NT2/D1 (cell line): ENCODE data around the gene HAUS7.

Experiments used
- DNase-seq: peaks from one replicate; pipeline ENCODE4 v3.0.0-alpha.2; 2011; ENCODE audit warnings: low read depth, low spot score
- H3K27me3 ChIP-seq: 2 replicates; pipeline ENCODE4 v1.6.0; 2011; ENCODE audit warnings: mild to moderate bottlenecking; ENCODE audit not compliant: insufficient read length, insufficient read depth
- H3K36me3 ChIP-seq: 2 replicates; pipeline ENCODE4 v1.6.1; 2011; ENCODE audit warnings: mild to moderate bottlenecking, low read length, mixed read lengths; ENCODE audit not compliant: insufficient read depth, insufficient read length
- H3K4me1 ChIP-seq: 2 replicates; pipeline ENCODE4 v1.5.1; 2011; ENCODE audit not compliant: insufficient read depth, insufficient read length
- H3K4me3 ChIP-seq: 2 replicates; pipeline ENCODE4 v1.5.1; 2011; ENCODE audit warnings: low read depth; ENCODE audit not compliant: insufficient read length
- H3K9ac ChIP-seq: 2 replicates; pipeline ENCODE4 v1.6.0; 2011; ENCODE audit warnings: low read depth; ENCODE audit not compliant: insufficient read length
- H3K9me3 ChIP-seq: 2 replicates; pipeline ENCODE4 v1.5.1; 2011; ENCODE audit warnings: mild to moderate bottlenecking, low read length; ENCODE audit not compliant: insufficient read depth
- SUZ12 ChIP-seq: IDR thresholded peaks from 2 replicates; pipeline ENCODE4 v1.6.1; 2011; ENCODE audit not compliant: insufficient read length, insufficient read depth; ENCODE audit errors: extremely low read depth
- YY1 ChIP-seq: IDR thresholded peaks from 2 replicates; pipeline ENCODE4 v1.6.1; 2011; ENCODE audit not compliant: insufficient read length, insufficient read depth
- ZNF274 ChIP-seq: IDR thresholded peaks from 2 replicates; pipeline ENCODE4 v1.6.1; 2011; ENCODE audit warnings: mild to moderate bottlenecking, low read depth, low read length

The HAUS7 gene

GRCh38 chrX:153499341-153499740, 29.0 kb upstream of the HAUS7 start:
- Histone ChIP-seq H3K36me3 (no peaks in the 10 kb centered on the region), H3K4me3 (no peak overlapping the region), H3K27me3 (no peaks in the 10 kb centered on the region), H3K9me3 (no peaks in the 10 kb centered on the region), H3K9ac (no peak overlapping the region), H3K4me1 (no peaks in the 10 kb centered on the region)
- TF ChIP-seq ZNF274 (no peak), YY1 (no peak), SUZ12 (no peak)
- no peak for DNase-seq

GRCh38 chrX:153498453-153498852, 28.1 kb upstream of the HAUS7 start:
- no peaks in the 10 kb centered on the region for H3K4me1 ChIP-seq
- H3K9me3 ChIP-seq = no peaks in the 10 kb centered on the region
- no peak overlapping the region for H3K4me3 ChIP-seq

GRCh38 chrX:153496590-153496959, 26.2 kb upstream of the HAUS7 start:
- no peak for DNase-seq
- H3K9ac ChIP-seq = no peak overlapping the region
- H3K36me3 ChIP-seq = no peaks in the 10 kb centered on the region
- no peak overlapping the region for H3K4me3 ChIP-seq
- TF ChIP-seq ZNF274 (no peak), YY1 (no peak), SUZ12 (no peak)
- no peaks in the 10 kb centered on the region for H3K27me3 ChIP-seq
- H3K4me1 ChIP-seq = no peaks in the 10 kb centered on the region
- no peaks in the 10 kb centered on the region for H3K9me3 ChIP-seq

More at GRCh38 chrX:153498453-153498852, 28.1 kb upstream of the HAUS7 start:
- Histone ChIP-seq H3K9ac (no peak overlapping the region), H3K36me3 (no peaks in the 10 kb centered on the region), H3K27me3 (no peaks in the 10 kb centered on the region)
- TF ChIP-seq SUZ12 (no peak), YY1 (no peak), ZNF274 (no peak)
- DNase-seq = no peak

- Histone ChIP-seq H3K4me1 (no peaks in the 10 kb centered on the region), H3K36me3 (no peaks in the 10 kb centered on the region), H3K27me3 (no peaks in the 10 kb centered on the region), H3K9ac (no peak overlapping the region), H3K4me3 (no peak overlapping the region), H3K9me3 (no peaks in the 10 kb centered on the region)
- DNase-seq = no peak
- TF ChIP-seq ZNF274 (no peak), SUZ12 (no peak), YY1 (no peak)
Observed at GRCh38 chrX:153495903-153496589, 25.7 kb upstream of the HAUS7 start.

- peak overlapping the region; percentile 32 for H3K9ac ChIP-seq
- no peak for DNase-seq
- no peaks in the 10 kb centered on the region for H3K9me3 ChIP-seq
- no peaks in the 10 kb centered on the region for H3K36me3 ChIP-seq
- TF ChIP-seq ZNF274 (no peak), YY1 (no peak), SUZ12 (no peak)
- no peak overlapping the region for H3K4me3 ChIP-seq
- no peaks in the 10 kb centered on the region for H3K4me1 ChIP-seq
- H3K27me3 ChIP-seq = no peaks in the 10 kb centered on the region
Observed at GRCh38 chrX:153495362-153495751, 25.0 kb upstream of the HAUS7 start.

- Histone ChIP-seq H3K4me1 (no peaks in the 10 kb centered on the region), H3K9me3 (no peaks in the 10 kb centered on the region), H3K9ac (peak within 1 kb of the TSS; percentile 32), H3K36me3 (no peaks in the 10 kb centered on the region), H3K27me3 (no peaks in the 10 kb centered on the region), H3K4me3 (no peak within 1 kb of the TSS)
- no peak for TF ChIP-seq ZNF274
- TF ChIP-seq YY1 = no peak
- no peak for TF ChIP-seq SUZ12
- no peak for DNase-seq
Observed at GRCh38 chrX:153494541-153495361, 24.4 kb upstream of the HAUS7 start, which contains the start of gene BGN. TSS of gene BGN (plus strand) at chrX:153494980. CDS start at chrX:153504632, 9,652 bp downstream.

GRCh38 chrX:153494061-153494460, 23.7 kb upstream of the HAUS7 start:
- no peaks in the 10 kb centered on the region for H3K27me3 ChIP-seq
- H3K9me3 ChIP-seq = no peaks in the 10 kb centered on the region
- DNase-seq = no peak
- TF ChIP-seq SUZ12 (no peak), YY1 (no peak), ZNF274 (no peak)
- no peaks in the 10 kb centered on the region for H3K36me3 ChIP-seq
- no peaks in the 10 kb centered on the region for H3K4me1 ChIP-seq
- H3K4me3 ChIP-seq = no peak overlapping the region
- H3K9ac ChIP-seq = no peak overlapping the region
